ENCODE measurements around the gene WDR17.

The WDR17 gene

DNA sequence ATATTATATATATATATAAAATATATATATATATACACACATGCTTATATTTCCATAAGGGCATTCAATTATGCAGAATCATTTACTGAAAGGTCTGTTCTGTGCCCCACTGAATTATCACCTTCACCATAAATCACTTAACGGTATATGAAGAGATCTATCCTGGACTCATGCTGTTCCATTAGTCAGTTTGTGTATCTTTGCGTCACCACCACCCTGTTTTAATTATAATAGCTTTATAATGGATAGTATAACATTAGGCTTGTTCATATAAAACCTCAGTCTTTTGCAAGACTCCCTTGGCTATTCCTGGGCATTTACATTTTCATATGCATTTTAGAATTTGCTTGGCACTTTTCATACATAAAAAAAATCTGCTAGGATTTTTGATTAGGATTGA is 19.1 kb downstream of the WDR17 start:
- no peak overlapping the region for H3K4me3 ChIP-seq
- H3K27ac ChIP-seq: no peak overlapping the region

DNA sequence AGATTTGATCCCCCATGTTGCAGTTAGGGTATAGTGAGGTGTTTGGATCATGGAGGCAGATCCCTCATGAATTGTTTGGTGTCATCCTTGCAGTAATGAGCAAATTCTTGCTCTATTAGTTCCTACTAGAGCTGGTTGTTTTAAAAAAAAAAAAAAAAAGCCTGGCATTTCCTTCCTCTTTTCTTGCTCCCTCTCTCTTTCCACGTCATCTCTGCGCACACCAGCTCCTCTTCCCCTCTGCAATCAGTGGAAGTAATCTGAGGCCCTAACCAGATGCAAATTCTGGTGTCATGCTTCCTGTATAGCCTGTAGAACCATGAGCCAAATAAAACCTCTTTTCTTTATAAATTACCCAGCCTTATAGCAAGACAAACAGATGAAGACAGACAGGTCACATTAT is 24.5 kb downstream of the WDR17 start:
- H3K27ac ChIP-seq: no peak overlapping the region
- no peak overlapping the region for H3K4me3 ChIP-seq

DNA sequence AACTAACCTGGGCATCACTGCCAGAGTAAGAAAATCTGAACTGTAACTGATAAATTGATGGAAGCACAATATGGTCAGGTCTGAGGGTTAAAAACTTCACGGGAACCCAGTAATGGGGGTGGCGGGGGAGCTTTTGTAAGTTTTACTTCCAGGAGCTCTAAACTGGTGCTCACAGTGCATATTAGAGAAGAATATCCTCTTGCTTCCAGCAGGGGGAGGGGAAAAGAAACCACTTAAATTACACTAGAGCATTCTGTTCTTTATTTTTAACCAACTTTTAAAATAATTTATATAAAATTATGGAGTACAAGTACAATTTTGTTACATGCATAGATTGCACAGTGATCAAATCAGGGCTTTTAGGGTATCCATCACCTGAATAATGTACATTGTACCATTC is 33.7 kb downstream of the WDR17 start:
- no peak overlapping the region for H3K4me3 ChIP-seq
- H3K27ac ChIP-seq: no peak overlapping the region

DNA sequence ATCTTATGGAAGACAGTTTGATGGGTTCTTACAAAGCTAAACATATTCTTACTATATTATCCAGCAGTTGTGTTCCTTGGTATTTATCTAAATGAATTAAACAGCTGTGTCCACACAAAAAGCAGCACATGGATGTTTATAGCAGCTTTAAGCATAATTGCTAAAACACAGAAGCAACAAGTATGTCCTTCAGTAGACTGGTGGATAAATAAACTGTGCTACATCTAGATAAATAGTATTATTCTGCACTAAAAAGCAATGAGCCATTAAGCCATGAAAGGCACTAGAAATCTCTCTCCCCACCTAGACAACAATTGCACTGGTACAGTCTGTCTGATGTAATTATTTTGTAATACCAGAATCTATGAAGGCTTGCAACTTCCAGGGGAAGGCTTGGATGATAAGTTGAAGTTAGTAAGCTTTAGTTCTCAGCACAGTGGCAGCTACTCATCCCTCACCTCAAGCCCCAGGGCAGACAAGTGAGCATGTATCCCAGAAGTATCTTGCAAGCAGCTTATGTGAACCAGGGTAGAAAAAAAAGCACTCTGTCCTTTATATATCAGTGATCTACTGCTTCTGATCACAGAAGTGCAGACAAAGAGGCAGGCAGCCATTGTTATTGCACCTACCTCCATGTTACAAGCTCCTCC is 36.9 kb downstream of the WDR17 start:
- Histone ChIP-seq H3K27ac (no peak overlapping the region), H3K4me3 (no peak overlapping the region)

DNA sequence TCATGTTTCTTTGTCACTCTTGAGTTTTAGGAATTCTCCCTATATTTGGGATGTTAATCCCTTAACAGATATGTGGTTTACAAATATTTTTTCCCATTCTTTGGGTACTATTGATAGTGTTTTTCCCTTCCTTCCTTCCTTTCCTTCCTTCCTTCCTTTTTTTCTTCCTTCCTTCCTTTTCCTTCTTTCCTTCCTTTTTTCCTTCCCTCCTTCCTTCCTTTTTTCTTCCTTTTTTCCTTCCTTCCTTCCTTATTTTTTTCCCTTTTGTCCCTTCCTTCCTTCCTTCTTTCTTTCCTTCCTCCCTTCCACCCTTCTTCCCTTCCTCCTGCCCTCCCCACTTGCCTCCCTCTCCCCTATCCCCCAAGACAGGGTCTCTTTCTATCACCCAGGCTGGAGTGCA is 42.1 kb downstream of the WDR17 start:
- Histone ChIP-seq H3K4me3 (no peak overlapping the region), H3K27ac (no peak overlapping the region)

DNA sequence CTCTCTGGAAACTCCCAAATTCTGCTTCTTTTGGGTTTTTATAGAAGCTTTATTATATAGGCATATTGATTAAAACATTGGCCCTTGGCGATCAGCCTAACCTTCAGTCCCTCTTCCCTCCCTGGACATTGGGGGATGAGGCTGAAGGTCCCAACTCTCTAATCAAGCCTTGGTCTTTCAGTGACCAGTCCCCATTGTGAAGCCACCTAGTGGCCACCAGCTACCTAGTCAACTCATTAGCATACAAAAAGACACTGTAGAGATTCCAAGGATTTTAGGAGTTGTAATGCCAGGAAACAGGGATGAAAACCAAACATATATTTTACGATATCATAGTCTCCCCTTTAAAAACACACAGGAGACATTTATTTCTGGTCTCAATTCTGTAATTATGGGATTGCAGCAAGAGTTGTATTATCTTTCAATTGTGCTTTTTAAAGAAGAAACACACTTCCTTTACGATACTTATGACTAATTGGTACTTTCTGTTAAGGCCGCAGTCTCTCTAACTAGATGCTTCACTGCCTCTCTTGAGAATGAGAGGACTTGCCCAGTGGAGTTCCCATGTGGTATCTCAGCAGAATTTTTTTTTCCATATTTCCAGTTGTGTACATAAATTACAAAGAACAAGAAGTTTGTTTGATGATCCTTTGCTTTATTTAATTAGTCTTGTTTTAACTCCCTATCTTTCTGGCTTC is 58.2 kb downstream of the WDR17 start:
- no peak overlapping the region for H3K27ac ChIP-seq
- H3K4me3 ChIP-seq: no peak overlapping the region

DNA sequence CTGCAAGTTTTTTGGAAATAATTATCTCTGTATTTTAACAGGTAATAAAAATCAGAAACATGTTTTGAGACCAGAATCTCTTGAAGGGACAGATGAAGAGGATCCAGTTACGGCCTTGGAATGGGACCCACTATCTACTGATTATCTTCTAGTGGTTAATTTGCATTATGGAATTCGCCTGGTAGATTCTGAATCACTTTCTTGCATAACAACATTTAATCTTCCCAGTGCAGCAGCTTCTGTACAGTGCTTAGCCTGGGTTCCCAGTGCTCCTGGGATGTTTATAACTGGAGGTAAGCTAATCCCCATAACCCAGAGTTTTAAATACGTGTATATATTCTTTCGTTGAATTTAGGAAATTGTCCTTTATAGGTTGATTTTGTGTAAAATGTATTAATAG is 59.4 kb downstream of the WDR17 start:
- Histone ChIP-seq H3K27ac (no peak overlapping the region), H3K4me3 (no peak overlapping the region)

DNA sequence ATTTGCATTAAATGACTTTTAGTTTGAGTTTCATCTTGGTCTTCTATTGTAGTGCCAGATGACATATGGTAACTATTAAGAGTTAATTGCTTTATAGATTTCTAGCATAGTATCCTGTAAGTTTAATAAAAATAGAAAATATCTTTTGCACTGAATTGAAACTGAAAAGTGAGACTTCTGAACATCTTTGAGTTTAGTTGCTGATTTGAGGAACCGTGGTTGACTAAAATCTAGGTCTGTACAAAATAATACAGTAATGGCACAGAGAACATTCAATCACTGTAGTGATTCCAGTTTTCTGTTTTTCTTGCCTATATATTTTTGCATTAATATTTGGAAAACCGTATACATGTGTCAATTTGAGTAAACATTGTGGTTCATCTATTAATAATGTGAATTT is 69.0 kb downstream of the WDR17 start:
- Histone ChIP-seq H3K4me3 (no peak overlapping the region), H3K27ac (no peak overlapping the region)

DNA sequence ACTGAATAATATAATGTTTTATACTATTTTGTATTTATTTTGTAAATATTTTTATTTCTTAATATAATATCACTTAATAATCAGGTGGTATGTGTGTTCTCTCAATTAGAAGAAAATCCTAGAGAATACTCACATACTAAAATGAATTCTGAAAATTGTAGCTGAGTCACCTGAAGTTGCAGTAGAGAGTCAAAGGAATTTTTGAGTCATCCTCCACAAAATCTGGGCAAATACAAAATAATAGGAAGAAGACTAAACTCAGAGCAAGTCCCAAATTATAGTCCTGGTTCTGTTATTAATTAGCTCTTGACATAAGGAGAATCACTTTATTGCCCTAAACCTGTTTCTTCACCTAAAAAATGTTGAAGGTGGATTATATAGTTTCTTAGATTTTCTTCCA is 72.0 kb downstream of the WDR17 start:
- Histone ChIP-seq H3K4me3 (no peak overlapping the region), H3K27ac (no peak overlapping the region)

DNA sequence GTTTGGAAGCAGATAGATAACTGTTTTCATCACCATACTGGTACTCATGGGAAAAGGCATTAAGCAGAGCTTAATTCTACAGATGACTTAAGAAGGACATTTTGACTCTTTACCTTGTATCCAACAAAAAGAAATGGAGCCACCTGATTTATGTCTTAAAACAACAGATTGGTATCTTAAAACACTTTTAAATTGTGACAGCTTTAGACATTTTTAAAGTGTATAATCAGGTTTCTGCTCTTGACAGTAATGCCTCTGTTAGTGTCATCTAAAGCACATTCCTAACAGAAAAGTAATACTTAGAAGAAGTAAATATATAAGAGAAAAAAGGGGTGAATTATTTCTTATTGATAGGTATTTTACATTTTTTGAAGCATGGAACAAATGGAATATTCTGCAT is 73.9 kb downstream of the WDR17 start:
- H3K4me3 ChIP-seq: no peak overlapping the region
- no peak overlapping the region for H3K27ac ChIP-seq

DNA sequence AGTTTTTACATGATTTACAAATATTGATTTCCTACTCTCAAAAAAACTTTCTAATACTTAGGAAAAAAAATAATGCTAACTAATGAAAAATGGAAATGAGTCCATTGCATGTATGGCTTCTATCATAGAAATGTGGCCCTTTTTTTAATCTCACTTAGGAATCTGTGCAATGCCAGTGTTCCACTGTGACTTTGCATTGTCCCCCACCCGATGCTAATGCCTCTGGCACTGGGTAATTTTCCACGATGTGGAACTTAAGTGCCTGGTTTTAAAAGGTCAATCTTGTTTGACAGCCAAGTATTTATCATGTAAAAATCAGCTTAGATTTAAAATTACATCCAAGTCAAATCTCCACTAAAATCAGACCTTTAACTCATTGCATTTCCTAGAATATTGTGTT is 76.6 kb downstream of the WDR17 start:
- Histone ChIP-seq H3K4me3 (no peak overlapping the region), H3K27ac (no peak overlapping the region)

DNA sequence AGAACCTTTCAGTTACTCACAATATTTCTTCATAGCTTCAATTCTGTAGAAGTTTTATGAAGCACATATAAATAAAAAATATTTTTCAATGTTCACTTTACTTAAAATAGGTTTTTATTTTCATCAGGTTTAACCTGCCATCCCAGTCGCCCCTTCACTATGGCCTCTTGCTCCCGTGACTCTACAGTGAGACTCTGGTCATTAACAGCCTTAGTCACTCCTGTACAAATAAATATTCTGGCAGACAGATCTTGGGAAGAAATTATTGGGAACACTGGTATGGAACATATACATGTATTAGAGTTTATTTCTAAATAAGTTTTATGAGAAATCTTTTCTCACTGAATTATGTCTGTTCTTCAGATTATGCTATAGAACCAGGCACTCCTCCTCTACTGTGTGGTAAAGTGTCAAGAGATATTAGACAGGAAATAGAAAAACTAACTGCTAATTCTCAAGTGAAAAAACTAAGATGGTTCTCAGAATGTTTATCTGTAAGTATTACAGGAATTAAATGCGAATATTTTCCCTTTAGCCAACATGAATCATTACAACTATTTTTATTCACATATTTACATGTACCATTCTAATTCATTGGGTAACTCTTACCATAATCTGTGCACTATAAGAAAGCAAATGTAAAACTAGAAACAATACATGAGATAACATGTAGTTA is 84.2 kb downstream of the WDR17 start:
- no peak overlapping the region for H3K4me3 ChIP-seq
- H3K27ac ChIP-seq: no peak overlapping the region

DNA sequence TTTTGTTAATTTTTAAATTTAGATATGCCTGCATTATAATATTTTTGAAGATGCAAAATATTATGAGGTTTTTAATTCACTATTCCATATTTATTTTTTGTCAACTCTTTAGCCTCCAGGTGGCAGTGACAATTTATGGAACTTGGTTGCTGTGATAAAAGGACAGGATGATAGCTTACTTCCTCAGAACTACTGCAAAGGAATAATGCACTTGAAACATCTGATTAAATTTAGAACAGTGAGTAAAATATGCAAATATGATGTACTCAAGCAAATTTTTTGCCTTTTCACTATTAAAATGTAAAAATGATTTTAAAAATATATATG is 84.7 kb downstream of the WDR17 start:
- H3K4me3 ChIP-seq: no peak overlapping the region
- no peak overlapping the region for H3K27ac ChIP-seq

DNA sequence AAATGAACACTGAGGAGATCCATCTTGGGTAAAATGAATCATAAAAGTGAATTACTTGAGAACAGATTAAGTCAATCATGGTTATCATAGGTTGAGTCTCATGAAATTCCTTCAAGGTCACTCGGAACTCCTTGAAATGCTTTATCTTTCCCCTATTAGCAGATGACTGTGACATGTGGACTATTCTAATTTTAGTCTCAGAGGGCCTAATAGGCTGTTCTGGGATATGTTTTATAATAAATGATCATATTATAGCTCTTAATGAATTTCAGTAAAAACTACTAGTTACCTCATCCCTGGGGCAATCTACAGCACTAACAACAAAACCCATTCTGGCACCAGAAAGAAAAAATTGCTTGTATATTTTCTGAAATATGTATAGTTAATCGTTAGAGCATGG is 85.1 kb downstream of the WDR17 start:
- Histone ChIP-seq H3K27ac (no peak overlapping the region), H3K4me3 (no peak overlapping the region)

DNA sequence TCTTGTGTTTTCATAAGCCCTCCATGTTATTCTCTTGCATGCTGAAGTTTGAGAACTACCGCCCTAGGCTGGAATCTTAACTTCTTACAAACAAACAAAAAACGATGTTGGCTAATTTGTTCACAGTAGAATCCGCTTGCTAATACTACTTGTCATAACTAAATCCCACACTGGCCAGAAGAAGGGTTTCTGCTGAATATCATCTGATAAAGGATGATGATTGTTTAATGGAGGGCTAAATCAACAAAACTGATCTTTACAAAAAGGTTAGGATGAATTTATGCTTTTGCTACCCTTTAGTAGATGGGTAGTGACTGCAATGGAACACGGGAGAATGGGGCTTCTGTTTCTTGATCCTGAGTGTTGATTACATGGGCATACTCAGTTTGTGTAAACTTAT is 87.5 kb downstream of the WDR17 start:
- Histone ChIP-seq H3K27ac (no peak overlapping the region), H3K4me3 (no peak overlapping the region)

DNA sequence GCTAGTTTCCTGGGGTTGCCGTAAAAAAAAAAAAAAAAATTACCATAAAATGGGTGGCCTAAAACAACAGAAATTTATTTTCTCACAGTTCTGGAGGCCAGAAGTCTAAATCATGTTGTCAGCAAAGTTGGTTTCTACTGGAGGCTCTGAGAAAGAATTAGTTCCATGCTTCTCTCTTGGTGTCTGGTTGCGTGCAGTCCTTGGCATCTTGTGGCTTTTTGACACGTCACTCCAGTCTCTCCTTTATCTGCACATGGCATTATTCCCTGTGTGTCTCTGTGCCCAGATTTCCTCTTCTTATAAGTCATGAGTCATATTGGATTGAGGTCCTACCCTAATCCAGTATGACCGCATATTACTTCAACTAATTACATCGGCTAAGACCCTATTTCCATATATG is 91.0 kb downstream of the WDR17 start:
- Histone ChIP-seq H3K27ac (no peak overlapping the region), H3K4me3 (no peak overlapping the region)

DNA sequence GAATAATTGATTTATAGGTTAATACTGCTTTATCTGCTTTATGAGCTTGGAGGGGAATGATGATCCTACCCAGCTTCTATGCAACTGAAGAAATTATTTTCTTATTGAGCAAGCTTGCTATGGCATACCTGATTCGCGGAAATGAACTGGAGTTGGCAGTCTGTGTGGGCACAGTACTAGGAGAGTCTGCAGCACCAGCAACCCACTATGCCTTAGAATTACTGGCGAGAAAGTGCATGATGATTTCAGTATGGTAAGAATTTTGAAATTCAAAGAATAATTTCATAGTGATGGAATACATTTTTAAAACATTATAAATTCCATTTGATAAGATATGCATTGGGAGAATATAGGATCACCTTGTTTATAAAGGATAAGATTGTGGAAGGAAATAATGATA is 97.4 kb downstream of the WDR17 start:
- Histone ChIP-seq H3K4me3 (no peak overlapping the region), H3K27ac (no peak overlapping the region)

DNA sequence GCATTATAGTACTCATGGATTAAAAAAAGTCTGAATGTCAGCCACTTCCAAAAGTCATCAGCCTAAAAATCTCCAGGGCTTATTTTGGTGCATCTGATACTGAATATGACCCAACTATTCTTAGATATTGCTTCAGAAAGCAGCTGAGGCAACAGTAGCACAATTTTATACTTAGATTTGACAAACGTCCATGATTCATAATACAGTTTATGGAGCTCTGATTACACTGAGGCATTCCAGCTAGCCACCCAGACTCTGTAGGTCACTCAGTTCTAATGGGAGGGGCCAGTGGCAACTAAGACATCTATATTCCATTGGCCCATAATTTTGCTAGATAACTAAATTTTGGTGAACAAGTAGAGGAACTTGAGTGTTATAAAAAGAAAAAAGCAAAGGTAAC is 119.4 kb downstream of the WDR17 start:
- no peak overlapping the region for H3K4me3 ChIP-seq
- no peak overlapping the region for H3K27ac ChIP-seq

DNA sequence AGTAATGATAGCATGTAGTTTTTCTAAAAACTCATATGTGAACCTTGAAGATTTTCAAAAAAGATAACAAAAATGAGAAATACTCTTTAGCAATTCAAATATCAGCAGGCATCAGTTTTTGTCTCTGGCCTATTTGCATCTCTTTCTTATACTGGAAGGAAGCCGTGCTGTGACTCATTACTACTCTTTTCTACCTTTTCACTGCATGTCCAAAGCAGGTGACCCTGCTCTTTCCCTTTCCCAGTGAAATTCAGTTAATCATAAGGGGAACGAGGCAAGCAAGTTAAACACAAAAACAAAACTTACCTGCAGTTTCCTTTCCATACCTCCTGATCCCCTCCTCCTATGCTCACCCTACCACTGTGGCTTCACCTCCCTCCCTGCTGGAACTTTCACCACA is 120.4 kb downstream of the WDR17 start:
- no peak overlapping the region for H3K27ac ChIP-seq
- H3K4me3 ChIP-seq: no peak overlapping the region

DNA sequence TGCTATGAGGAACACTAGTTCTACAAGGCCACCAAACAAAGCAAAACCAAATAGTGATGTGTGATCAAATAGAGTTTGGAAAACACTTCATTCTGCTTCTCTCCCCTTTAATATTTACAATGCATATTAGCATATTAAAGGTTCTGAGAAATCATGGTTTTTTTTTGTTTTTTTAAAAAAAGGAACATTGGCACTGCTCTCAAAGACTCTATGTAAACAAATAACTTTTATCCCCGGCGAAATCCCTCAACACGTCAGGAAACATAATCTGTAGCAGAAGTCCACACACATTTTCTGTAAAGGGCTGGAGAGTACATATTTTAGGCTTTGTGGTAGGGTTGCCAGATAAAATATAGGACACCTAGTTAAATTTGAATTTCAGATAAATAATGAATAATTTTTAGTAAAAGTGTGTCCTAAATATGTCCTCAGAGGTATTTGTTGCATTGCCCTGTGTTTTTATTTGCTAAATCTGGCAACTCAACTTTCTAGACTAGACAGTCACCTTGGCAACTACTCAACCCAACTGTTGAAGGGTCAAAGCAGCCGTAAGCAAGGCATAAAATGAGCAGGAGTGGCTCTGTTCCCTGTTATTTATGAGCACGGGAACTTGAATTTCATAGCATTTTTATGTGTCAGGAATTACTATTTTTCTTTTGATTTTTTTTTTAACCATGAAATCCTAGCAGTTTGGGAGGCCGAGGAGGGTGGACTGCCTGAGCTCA is 121.2 kb downstream of the WDR17 start:
- no peak overlapping the region for H3K4me3 ChIP-seq
- H3K27ac ChIP-seq: no peak overlapping the region

DNA sequence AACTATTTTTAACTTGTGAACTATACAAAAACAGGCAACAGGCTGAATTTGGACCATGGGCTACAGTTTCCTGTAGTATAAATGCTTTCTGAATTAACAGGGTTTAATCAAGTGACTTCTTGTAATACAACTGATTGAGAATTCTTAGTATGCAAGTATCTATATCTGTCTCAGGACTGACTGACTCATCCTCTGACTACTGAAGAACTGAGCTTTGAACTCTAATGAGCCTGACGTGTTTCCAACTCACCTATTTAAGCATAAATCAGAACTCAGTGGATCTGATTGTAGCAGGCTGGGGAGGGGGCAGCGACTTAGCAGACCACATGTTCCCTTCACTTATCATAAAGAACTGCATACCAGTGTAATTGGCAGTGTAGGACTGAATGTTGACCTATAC is 122.0 kb downstream of the WDR17 start:
- Histone ChIP-seq H3K4me3 (no peak overlapping the region), H3K27ac (no peak overlapping the region)
